ENCODE results near the gene PDE4C.

PDE4C gene

DNA sequence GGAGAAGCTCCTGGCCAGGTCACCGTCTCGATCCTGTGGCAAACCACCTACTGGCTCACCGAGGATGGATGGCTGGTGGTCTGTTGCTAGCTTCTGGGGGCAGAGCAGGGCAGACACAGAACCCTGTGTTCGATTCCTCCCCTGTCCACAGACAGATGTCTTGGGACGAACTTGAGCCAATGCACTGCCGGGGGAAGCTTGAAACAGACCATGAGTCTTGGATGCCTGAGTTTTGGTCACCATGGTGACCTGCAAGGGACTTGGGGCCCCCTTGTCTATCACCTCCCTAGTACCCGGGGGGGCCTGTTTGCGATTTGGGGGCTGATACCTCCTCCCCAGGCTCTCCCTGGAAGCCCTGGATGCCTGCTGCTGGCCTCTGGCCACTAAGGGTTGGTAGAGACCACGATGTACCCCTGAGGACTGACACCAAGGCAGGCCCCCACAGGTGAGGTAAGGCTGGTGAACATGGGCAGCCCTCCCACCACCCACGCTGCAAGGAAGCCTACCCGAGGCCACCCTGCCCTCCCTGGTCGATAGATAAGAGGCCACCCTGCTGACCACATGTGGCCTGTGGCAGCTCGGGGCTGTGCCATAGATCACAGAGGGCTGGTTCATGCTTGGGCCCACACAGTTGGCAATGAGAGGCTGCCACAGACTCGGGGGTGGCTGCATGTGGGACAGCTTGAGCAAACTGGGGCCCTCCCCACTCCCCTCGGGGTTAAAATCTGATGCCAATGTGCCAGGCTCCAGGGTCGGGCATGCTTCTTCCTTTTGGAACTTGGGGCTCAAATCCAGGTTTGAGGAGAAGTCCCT, 37.3 kb upstream of the PDE4C start:
- in situ Hi-C loops (cut with MboI; ENCODE audit: low sequenced_read_pairs, unreplicated experiment): no loop called here

DNA sequence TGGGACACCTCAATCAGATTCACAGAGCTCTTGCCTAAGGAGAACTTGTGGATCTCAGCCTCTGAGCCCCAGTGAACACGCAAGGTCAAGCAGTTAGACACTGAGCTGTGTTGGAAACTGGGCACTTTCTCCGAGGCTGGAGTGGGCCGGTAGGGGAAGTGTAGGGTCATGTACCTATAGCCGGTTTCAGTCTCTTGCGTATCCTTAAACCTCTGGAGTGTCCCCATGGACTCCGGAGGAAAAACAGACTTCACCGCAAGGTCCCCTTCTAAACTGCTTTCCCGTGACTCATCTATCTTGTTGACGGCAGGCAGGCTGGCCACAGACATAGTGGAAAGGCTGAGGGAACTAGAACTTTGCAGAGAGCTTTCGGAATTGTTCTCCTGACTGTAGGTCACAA, 36.7 kb upstream of the PDE4C start:
- in situ Hi-C loops (cut with MboI; ENCODE audit: low sequenced_read_pairs, unreplicated experiment): no loop called here
- no peak for DNase-seq (ENCODE audit: low spot score)
- TF ChIP-seq, protein P1, sequence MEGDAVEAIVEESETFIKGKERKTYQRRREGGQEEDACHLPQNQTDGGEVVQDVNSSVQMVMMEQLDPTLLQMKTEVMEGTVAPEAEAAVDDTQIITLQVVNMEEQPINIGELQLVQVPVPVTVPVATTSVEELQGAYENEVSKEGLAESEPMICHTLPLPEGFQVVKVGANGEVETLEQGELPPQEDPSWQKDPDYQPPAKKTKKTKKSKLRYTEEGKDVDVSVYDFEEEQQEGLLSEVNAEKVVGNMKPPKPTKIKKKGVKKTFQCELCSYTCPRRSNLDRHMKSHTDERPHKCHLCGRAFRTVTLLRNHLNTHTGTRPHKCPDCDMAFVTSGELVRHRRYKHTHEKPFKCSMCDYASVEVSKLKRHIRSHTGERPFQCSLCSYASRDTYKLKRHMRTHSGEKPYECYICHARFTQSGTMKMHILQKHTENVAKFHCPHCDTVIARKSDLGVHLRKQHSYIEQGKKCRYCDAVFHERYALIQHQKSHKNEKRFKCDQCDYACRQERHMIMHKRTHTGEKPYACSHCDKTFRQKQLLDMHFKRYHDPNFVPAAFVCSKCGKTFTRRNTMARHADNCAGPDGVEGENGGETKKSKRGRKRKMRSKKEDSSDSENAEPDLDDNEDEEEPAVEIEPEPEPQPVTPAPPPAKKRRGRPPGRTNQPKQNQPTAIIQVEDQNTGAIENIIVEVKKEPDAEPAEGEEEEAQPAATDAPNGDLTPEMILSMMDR (IDR thresholded peaks at IDR 0.05; ENCODE audit: borderline replicate concordance, control extremely low read depth, extremely low read depth, insufficient read depth, missing control alignments): no peak

More for the DNA sequence above, 37.3 kb upstream of the PDE4C start:
- no peak for DNase-seq (ENCODE audit: low spot score)
- TF ChIP-seq, protein P1 (IDR thresholded peaks at IDR 0.05; ENCODE audit: borderline replicate concordance, control extremely low read depth, extremely low read depth, insufficient read depth, missing control alignments): no peak

DNA sequence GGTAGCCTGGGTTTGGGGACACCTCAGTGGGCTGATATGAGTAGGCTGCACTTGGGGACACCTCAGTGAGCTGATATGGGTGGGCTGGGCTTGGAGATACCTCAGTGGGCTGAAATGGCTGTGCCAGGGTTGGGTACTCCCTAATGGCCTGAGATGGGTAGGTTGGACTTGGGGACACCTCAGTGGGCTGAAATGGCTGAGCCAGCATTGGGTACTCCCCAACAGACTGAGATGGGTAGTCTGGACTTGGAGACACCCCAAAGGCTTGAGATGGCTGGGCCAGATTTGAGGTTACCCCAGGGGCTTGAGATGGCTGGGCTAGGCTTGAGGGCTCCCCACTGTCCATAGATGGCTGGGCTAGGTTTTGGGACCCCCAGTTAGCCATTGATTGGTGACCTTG, 35.9 kb upstream of the PDE4C start:
- TF ChIP-seq, protein P1 (IDR thresholded peaks at IDR 0.05; ENCODE audit: borderline replicate concordance, control extremely low read depth, extremely low read depth, insufficient read depth, missing control alignments): no peak
- in situ Hi-C loops (cut with MboI; ENCODE audit: low sequenced_read_pairs, unreplicated experiment): no loop called here
- DNase-seq (ENCODE audit: low spot score): no peak

DNA sequence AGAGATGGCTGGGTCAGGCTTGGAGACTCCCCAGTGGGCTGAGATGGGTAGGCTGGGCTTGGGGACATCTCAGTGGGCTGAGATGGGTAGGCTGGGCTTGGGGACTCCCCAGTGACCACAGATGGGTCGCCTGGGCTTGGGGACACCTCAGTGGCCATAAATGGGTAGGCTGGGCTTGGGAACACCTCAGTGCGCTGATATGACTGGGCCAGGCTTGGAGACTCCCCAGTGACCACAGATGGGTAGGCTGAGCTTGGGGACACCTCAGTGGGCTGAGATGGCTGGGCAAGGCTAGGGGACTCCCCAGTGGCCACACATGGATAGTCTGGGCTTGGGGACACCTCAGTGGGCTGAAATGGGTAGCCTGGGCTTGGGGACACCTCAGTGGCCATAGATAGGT, 35.2 kb upstream of the PDE4C start:
- TF ChIP-seq, protein P1 (IDR thresholded peaks at IDR 0.05; ENCODE audit: borderline replicate concordance, control extremely low read depth, extremely low read depth, insufficient read depth, missing control alignments): no peak
- DNase-seq (ENCODE audit: low spot score): no peak
- in situ Hi-C loops (cut with MboI; ENCODE audit: low sequenced_read_pairs, unreplicated experiment): no loop called here

DNA sequence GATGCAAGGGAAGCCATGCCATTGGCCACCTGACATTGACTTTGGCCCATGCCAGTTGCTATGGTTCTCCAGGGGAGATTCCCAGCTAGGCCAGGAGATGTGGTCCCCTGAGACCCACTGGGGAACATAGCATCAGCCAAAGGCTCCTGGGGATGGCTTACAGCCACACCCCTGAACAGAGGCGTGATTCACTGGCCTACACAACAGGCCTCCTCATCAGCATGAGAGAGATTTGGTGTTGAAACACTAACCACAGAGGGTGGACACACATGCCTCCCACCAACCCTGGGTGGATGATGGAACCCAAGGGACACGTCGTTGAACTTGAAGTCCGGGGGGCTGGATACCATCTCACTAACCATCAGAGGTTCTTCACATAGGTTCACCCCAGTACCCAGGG, 33.7 kb upstream of the PDE4C start:
- TF ChIP-seq, protein P1 (IDR thresholded peaks at IDR 0.05; ENCODE audit: borderline replicate concordance, control extremely low read depth, extremely low read depth, insufficient read depth, missing control alignments): no peak
- DNase-seq (ENCODE audit: low spot score): no peak
- in situ Hi-C loops (cut with MboI; ENCODE audit: low sequenced_read_pairs, unreplicated experiment): no loop called here

DNA sequence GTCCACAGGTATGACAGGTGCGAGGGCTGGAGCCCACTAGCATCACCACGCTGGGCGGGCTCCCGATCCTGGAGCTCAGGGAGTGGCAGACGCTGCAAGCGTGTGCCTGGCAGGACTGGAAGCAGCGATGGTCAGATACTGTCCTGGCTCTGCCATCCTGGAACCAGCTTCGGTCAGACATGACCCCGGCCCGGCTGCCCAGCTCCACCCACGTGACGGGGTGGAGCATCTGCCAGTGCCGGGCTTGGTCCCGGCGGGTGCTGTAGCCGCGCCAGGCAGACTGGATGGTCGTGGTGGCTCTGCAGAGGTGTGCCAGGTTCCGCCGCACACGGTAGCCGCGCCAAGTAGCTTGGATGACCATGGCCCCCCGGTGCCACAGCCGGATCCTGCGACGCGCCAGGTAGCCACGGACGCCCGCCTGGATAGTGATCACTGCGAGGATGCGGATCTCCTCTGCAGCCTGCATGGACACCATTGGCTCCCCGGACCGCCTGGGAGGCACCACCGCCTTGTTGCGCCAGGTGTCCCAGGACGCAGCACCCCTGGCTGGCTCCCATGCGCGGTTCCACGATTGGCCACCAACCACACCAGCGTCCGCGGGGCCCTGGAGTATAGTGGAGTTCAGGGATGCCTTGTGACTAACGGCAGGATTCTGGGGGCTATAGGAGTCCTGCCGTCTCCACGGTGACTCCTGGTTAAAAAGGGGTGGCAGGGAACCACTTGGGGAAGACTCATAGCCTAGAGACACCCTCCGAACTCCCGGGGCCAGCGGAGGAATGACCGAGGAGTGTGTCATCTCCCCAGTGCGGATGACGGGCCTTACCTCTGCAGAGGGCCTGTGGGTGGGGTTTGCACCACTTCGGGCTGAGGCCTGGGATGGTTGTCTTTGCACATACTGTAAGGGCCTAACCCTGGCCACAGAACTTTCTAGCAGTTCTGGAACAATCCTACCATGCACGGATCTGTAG, 31.5 kb upstream of the PDE4C start:
- TF ChIP-seq, protein P1 (IDR thresholded peaks at IDR 0.05; ENCODE audit: borderline replicate concordance, control extremely low read depth, extremely low read depth, insufficient read depth, missing control alignments): no peak
- DNase-seq (ENCODE audit: low spot score): no peak
- in situ Hi-C loops (cut with MboI; ENCODE audit: low sequenced_read_pairs, unreplicated experiment): no loop called here
